Breast epithelium (tissue), 4 donors: ENCODE data around the gene ITPR2. TPM values are rescaled to one million over a fixed set of nuclear protein-coding genes. Genes with fewer than 3 reads are reported as not detected.

ENCODE experiments used
- DNase-seq, 2 donors: peaks; one replicate each; pipeline ENCODE4 v3.0.0-alpha.2; 2019; ENCODE audit warnings: low spot score in 2 of 2
- H3K27ac ChIP-seq, 2 donors: fragments of 200-600 bp; sonication (generic) in 1 of 2; one replicate each; pipeline ENCODE4 v1.5.1; 2016 to 2019; ENCODE audit warnings: mild to moderate bottlenecking in 1 of 2
- H3K27me3 ChIP-seq, 2 donors: fragments of 200-600 bp; sonication (generic) in 1 of 2; one replicate each; pipeline versions ENCODE4 v1.5.1 to v1.6.0; 2017 to 2019; ENCODE audit warnings: control low read depth in 1 of 2, mild to moderate bottlenecking in 1 of 2
- H3K36me3 ChIP-seq: fragments of 200-600 bp; one replicate; pipeline ENCODE4 v1.5.1; 2019
- H3K4me1 ChIP-seq, 2 donors: fragments of 200-600 bp; sonication (generic); one replicate each; pipeline ENCODE4 v1.5.1; 2016 to 2019; ENCODE audit warnings: control low read depth in 1 of 2
- H3K4me3 ChIP-seq, 3 donors: fragments of 200-600 bp; sonication (generic); 1 replicate in 2 of 3; 2 replicates in 1 of 3; pipeline ENCODE4 v1.5.1; 2016 to 2019; ENCODE audit warnings: mild to moderate bottlenecking in 3 of 3, moderate library complexity in 2 of 3
- H3K9me3 ChIP-seq, 2 donors: fragments of 200-600 bp; sonication (generic) in 1 of 2; one replicate each; pipeline ENCODE4 v1.5.1; 2016 to 2019; ENCODE audit warnings: control low read depth in 1 of 2
- CTCF ChIP-seq, 3 donors: fragments of 450-650 bp; IDR thresholded peaks; one replicate each; pipeline ENCODE4 v1.5.1; 2016 to 2017; ENCODE audit warnings: antibody characterized with exemption in 3 of 3, mild to moderate bottlenecking in 3 of 3, moderate library complexity in 3 of 3
- POLR2A ChIP-seq: fragments of 450-650 bp; IDR thresholded peaks from one replicate; pipeline ENCODE4 v1.6.1; 2016; ENCODE audit warnings: antibody characterized with exemption, mild to moderate bottlenecking, moderate library complexity
- POLR2AphosphoS5 ChIP-seq, 3 donors: sonication (generic); formaldehyde crosslinking; IDR thresholded peaks; one replicate each; pipeline ENCODE4 v1.6.1; 2017; ENCODE audit warnings: antibody characterized with exemption in 3 of 3
- intact Hi-C: fragments of 100-400 bp; cut with DNase I; formaldehyde crosslinking; loops from one replicate; pipeline ENCODE4 v1.15.1; 2023; ENCODE audit warnings: low total_unique reads
- total RNA-seq, 3 donors: library from RNA; depleted of rRNA; stranded (reverse); fragments of >200 nt; gene quantifications; one replicate each; pipeline ENCODE4 v1.1.0, GENCODE V29; 2016

ITPR2 gene
- total RNA-seq, 3 donors from 2014 or later, result 47.2 to 95.0 (median 66.5) TPM

- intact Hi-C loops, result no loop called here
- Histone ChIP-seq H3K27me3 (no peaks in the 10 kb centered on the region), H3K4me1 (no peaks in the 10 kb centered on the region), H3K4me3 (no peak overlapping the region), H3K27ac (no peak overlapping the region), H3K9me3 (no peaks in the 10 kb centered on the region), H3K36me3 (peaks cover 5% of the 10 kb centered on the region)
- DNase-seq, result no peak
- no peak for TF ChIP-seq CTCF (IDR thresholded peaks at IDR 0.05)
- no peak for TF ChIP-seq POLR2AphosphoS5 (IDR thresholded peaks at IDR 0.05)
- no peak for TF ChIP-seq POLR2A
These were observed 209.9 kb downstream of the ITPR2 start for GRCh38 chr12:26623136-26623535.

- no peaks in the 10 kb centered on the region for H3K4me1 ChIP-seq
- no peaks in the 10 kb centered on the region for H3K27me3 ChIP-seq
- no peaks in the 10 kb centered on the region for H3K9me3 ChIP-seq
- H3K27ac ChIP-seq, result no peak overlapping the region
- no peak overlapping the region for H3K4me3 ChIP-seq
- H3K36me3 ChIP-seq, result peaks cover 5% of the 10 kb centered on the region
- TF ChIP-seq POLR2AphosphoS5 (IDR thresholded peaks at IDR 0.05) (no peak), POLR2A (no peak), CTCF (IDR thresholded peaks at IDR 0.05) (no peak)
- intact Hi-C loops, result no loop called here
- no peak for DNase-seq
These were observed 210.4 kb downstream of the ITPR2 start for GRCh38 chr12:26622601-26623000.

GRCh38 chr12:26621932-26622331, 211.1 kb downstream of the ITPR2 start:
- intact Hi-C loops, result no loop called here
- H3K36me3 ChIP-seq, result peaks cover 5% of the 10 kb centered on the region
- no peak for DNase-seq
- H3K27ac ChIP-seq, result no peak overlapping the region
- H3K4me3 ChIP-seq, result no peak overlapping the region
- no peaks in the 10 kb centered on the region for H3K4me1 ChIP-seq
- H3K9me3 ChIP-seq, result no peaks in the 10 kb centered on the region
- no peak for TF ChIP-seq CTCF (IDR thresholded peaks at IDR 0.05)
- TF ChIP-seq POLR2AphosphoS5 (IDR thresholded peaks at IDR 0.05), result no peak
- TF ChIP-seq POLR2A, result no peak
- H3K27me3 ChIP-seq, result no peaks in the 10 kb centered on the region

- Histone ChIP-seq H3K27me3 (no peaks in the 10 kb centered on the region), H3K9me3 (no peaks in the 10 kb centered on the region), H3K36me3 (peaks cover 5% of the 10 kb centered on the region), H3K4me3 (no peak overlapping the region), H3K27ac (no peak overlapping the region), H3K4me1 (no peaks in the 10 kb centered on the region)
- TF ChIP-seq CTCF (IDR thresholded peaks at IDR 0.05), result no peak
- no peak for TF ChIP-seq POLR2AphosphoS5 (IDR thresholded peaks at IDR 0.05)
- no peak for TF ChIP-seq POLR2A
- intact Hi-C loops, result no loop called here
- DNase-seq, result no peak
These were observed 212.1 kb downstream of the ITPR2 start for GRCh38 chr12:26620907-26621306.

- intact Hi-C loops, result no loop called here
- TF ChIP-seq POLR2AphosphoS5 (IDR thresholded peaks at IDR 0.05) (no peak), POLR2A (no peak)
- Histone ChIP-seq H3K9me3 (no peaks in the 10 kb centered on the region), H3K27me3 (no peaks in the 10 kb centered on the region), H3K36me3 (peaks cover 5% of the 10 kb centered on the region), H3K4me1 (no peaks in the 10 kb centered on the region), H3K27ac (no peak overlapping the region), H3K4me3 (no peak overlapping the region)
- DNase-seq, result no peak
These were observed 215.5 kb downstream of the ITPR2 start for GRCh38 chr12:26617513-26617912.
